Neural cell (in vitro differentiated cells): Measurements from ENCODE around the gene TEX28. TPM values are rescaled to one million over a fixed set of nuclear protein-coding genes. Genes with fewer than 3 reads are reported as not detected.
"Not testable (repeated sequence)": the region's sequence is repeated elsewhere in the genome, so short reads cannot be mapped to it uniquely, and the experiment has no call there.

ENCODE experiments used
- H2AFZ ChIP-seq: fragments of 200-600, 300-800 bp; sonication (generic), shearing (Covaris generic); 2 replicates; pipeline ENCODE4 v1.6.0; 2014; ENCODE audit warnings: low read depth, mild to moderate bottlenecking, antibody characterized with exemption, low read length, moderate library complexity
- H3F3A ChIP-seq: fragments of 200-600 bp; shearing (Covaris generic); 2 replicates; pipeline ENCODE4 v1.6.1; 2016; ENCODE audit warnings: mild to moderate bottlenecking, moderate library complexity, mixed read lengths, antibody characterized with exemption, low read length; ENCODE audit not compliant: insufficient read depth, poor library complexity, severe bottlenecking
- H3K27ac ChIP-seq: fragments of 200-600, 300-800 bp; sonication (generic), shearing (Covaris generic); 2 replicates; pipeline ENCODE4 v1.5.1; 2014; ENCODE audit warnings: mild to moderate bottlenecking, low read length, moderate library complexity
- H3K27me3 ChIP-seq: fragments of 300-800, 200-600 bp; sonication (generic), shearing (Covaris generic); 2 replicates; pipeline ENCODE4 v1.6.0; 2014; ENCODE audit warnings: mild to moderate bottlenecking, low read depth, low read length, moderate library complexity; ENCODE audit not compliant: insufficient read depth
- H3K36me3 ChIP-seq: fragments of 300-800, 200-600 bp; sonication (generic), shearing (Covaris generic); 2 replicates; pipeline ENCODE4 v1.5.1; 2014; ENCODE audit warnings: mild to moderate bottlenecking, antibody characterized with exemption, low read length, moderate library complexity; ENCODE audit not compliant: insufficient read depth
- H3K4me2 ChIP-seq: fragments of 300-800, 200-600 bp; sonication (generic), shearing (Covaris generic); 2 replicates; pipeline ENCODE4 v1.6.0; 2014; ENCODE audit warnings: mild to moderate bottlenecking, low read length
- H3K4me3 ChIP-seq: fragments of 300-800, 200-600 bp; sonication (generic), shearing (Covaris generic); 2 replicates; pipeline ENCODE4 v1.5.1; 2014; ENCODE audit warnings: mild to moderate bottlenecking, low read length, moderate library complexity
- H3K79me2 ChIP-seq: fragments of 200-600 bp; shearing (Covaris generic); replicated peaks from 2 replicates; pipeline ENCODE4 v1.6.0; 2014; ENCODE audit warnings: mild to moderate bottlenecking, low read length, moderate library complexity; ENCODE audit not compliant: insufficient read depth
- H3K9ac ChIP-seq: fragments of 300-800, 200-600 bp; sonication (generic), shearing (Covaris generic); 2 replicates; pipeline ENCODE4 v1.6.1; 2016; ENCODE audit warnings: mild to moderate bottlenecking, low read length, mixed read lengths
- H3K9me2 ChIP-seq: fragments of 200-600 bp; shearing (Covaris generic); 2 replicates; pipeline ENCODE4 v1.6.1; 2016; ENCODE audit warnings: mild to moderate bottlenecking, low read length, mixed read lengths; ENCODE audit not compliant: insufficient read depth
- H3K9me3 ChIP-seq: fragments of 200-600, 300-800 bp; sonication (generic), shearing (Covaris generic); 2 replicates; pipeline ENCODE4 v1.6.1; 2016; ENCODE audit warnings: mild to moderate bottlenecking, mixed run types, low read length, moderate library complexity, mixed read lengths
- H4K20me1 ChIP-seq: fragments of 200-600 bp; shearing (Covaris generic); 2 replicates; pipeline ENCODE4 v1.6.1; 2016; ENCODE audit warnings: mild to moderate bottlenecking, mixed run types; ENCODE audit not compliant: insufficient read depth
- EP300 ChIP-seq: fragments of 450-650 bp; conservative IDR thresholded peaks from 2 replicates; pipeline ENCODE4 v1.6.1; 2014; ENCODE audit warnings: antibody characterized with exemption, mild to moderate bottlenecking, moderate library complexity; ENCODE audit not compliant: poor library complexity, severe bottlenecking
- EZH2 ChIP-seq: fragments of 200-600, 300-800 bp; shearing (Covaris generic), sonication (generic); IDR thresholded peaks from 2 replicates; pipeline ENCODE4 v1.6.1; 2014; ENCODE audit warnings: antibody characterized with exemption, low read length, borderline replicate concordance, mild to moderate bottlenecking; ENCODE audit not compliant: insufficient read depth, poor library complexity, severe bottlenecking
- MXI1 ChIP-seq: fragments of 450-650 bp; conservative IDR thresholded peaks from 2 replicates; pipeline ENCODE4 v1.6.1; 2014; ENCODE audit warnings: antibody characterized with exemption, mild to moderate bottlenecking; ENCODE audit not compliant: poor library complexity, severe bottlenecking
- POLR2AphosphoS5 ChIP-seq: IDR thresholded peaks from 2 replicates; pipeline ENCODE4 v1.6.1; 2012
- RAD21 ChIP-seq: fragments of 450-650 bp; conservative IDR thresholded peaks from 2 replicates; pipeline ENCODE4 v1.6.1; 2014; ENCODE audit warnings: antibody characterized with exemption, mild to moderate bottlenecking, moderate library complexity
- REST ChIP-seq: IDR thresholded peaks from 2 replicates; pipeline ENCODE4 v1.6.1; 2012; ENCODE audit warnings: borderline replicate concordance
- SMC3 ChIP-seq: fragments of 450-650 bp; conservative IDR thresholded peaks from 2 replicates; pipeline ENCODE4 v1.6.1; 2014; ENCODE audit warnings: antibody characterized with exemption, mild to moderate bottlenecking, moderate library complexity; ENCODE audit not compliant: poor library complexity
- TAF1 ChIP-seq: IDR thresholded peaks from 2 replicates; pipeline ENCODE4 v1.6.1; 2012; ENCODE audit warnings: low read depth
- polyA plus RNA-seq: library from polyadenylated mRNA; depleted of rRNA; stranded (reverse); fragments of >200 nt; gene quantifications from 2 replicates; pipeline ENCODE4 v1.2.3, GENCODE V29; 2014
- TF ChIP-seq, protein P1 (sequence below): fragments of 450-650 bp; IDR thresholded peaks from 2 replicates; pipeline ENCODE4 v1.5.1; 2014; ENCODE audit warnings: antibody characterized with exemption, mild to moderate bottlenecking, moderate library complexity; ENCODE audit not compliant: poor library complexity, severe bottlenecking

Gene TEX28
- polyA plus RNA-seq, 1 donor from 2014 or later = not detected

DNA sequence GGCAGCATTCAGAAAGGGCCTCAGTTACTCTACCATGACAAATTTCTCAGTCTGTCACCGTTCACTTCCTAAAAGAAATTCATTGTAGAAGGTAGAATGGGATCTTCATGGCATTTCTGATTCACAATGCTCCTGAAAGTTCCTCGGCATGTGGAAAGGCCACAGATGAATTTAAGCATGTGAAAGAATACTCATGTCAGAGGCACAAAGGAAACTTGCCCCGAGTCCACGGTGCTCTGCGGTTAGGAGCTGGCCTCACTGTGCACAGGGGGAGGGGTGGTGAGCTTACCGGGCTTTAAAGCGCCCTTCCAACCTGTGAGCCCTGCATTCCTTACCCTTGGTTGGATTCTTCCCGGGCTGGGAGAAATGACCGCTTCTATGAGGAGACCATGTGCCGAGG is 9.9 kb upstream of the TEX28 start:
- H3K27me3 ChIP-seq = no peaks in the 10 kb centered on the region
- H3K9ac ChIP-seq = no peak overlapping the region
- H3K4me3 ChIP-seq = no peak overlapping the region
- H3K36me3 ChIP-seq = no peaks in the 10 kb centered on the region
- H3K4me2 ChIP-seq = no peak overlapping the region
- H2AFZ ChIP-seq = no peak overlapping the region
- no peaks in the 10 kb centered on the region for H4K20me1 ChIP-seq
- H3F3A ChIP-seq = no peaks in the 10 kb centered on the region
- H3K27ac ChIP-seq = no peak overlapping the region
- no peak for TF ChIP-seq EZH2
- TF ChIP-seq SMC3 = no peak
- no peak for TF ChIP-seq RAD21
- TF ChIP-seq TAF1 = no peak
- TF ChIP-seq, protein P1, sequence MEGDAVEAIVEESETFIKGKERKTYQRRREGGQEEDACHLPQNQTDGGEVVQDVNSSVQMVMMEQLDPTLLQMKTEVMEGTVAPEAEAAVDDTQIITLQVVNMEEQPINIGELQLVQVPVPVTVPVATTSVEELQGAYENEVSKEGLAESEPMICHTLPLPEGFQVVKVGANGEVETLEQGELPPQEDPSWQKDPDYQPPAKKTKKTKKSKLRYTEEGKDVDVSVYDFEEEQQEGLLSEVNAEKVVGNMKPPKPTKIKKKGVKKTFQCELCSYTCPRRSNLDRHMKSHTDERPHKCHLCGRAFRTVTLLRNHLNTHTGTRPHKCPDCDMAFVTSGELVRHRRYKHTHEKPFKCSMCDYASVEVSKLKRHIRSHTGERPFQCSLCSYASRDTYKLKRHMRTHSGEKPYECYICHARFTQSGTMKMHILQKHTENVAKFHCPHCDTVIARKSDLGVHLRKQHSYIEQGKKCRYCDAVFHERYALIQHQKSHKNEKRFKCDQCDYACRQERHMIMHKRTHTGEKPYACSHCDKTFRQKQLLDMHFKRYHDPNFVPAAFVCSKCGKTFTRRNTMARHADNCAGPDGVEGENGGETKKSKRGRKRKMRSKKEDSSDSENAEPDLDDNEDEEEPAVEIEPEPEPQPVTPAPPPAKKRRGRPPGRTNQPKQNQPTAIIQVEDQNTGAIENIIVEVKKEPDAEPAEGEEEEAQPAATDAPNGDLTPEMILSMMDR = no peak
- no peak for TF ChIP-seq REST
- TF ChIP-seq POLR2AphosphoS5 = no peak
- TF ChIP-seq MXI1 = no peak
- no peaks in the 10 kb centered on the region for H3K79me2 ChIP-seq
- H3K9me2 ChIP-seq = no peaks in the 10 kb centered on the region
- no peaks in the 10 kb centered on the region for H3K9me3 ChIP-seq

GRCh38 chrX:154303476-154303875 is 8.6 kb upstream of the TEX28 start:
- H3K4me2 ChIP-seq = no peak overlapping the region
- H3K36me3 ChIP-seq = no peaks in the 10 kb centered on the region
- H3K9me3 ChIP-seq = no peaks in the 10 kb centered on the region
- no peak overlapping the region for H3K4me3 ChIP-seq
- TF ChIP-seq RAD21 = no peak
- TF ChIP-seq TAF1 = no peak
- TF ChIP-seq SMC3 = no peak
- no peak for TF ChIP-seq MXI1
- no peak for TF ChIP-seq REST
- TF ChIP-seq EP300 = no peak
- TF ChIP-seq EZH2 = no peak
- TF ChIP-seq POLR2AphosphoS5 = no peak
- H4K20me1 ChIP-seq = no peaks in the 10 kb centered on the region
- no peak overlapping the region for H2AFZ ChIP-seq
- H3K79me2 ChIP-seq = no peaks in the 10 kb centered on the region
- no peaks in the 10 kb centered on the region for H3K9me2 ChIP-seq
- no peak overlapping the region for H3K9ac ChIP-seq
- H3K27ac ChIP-seq = no peak overlapping the region
- H3K27me3 ChIP-seq = no peaks in the 10 kb centered on the region
- no peaks in the 10 kb centered on the region for H3F3A ChIP-seq

DNA sequence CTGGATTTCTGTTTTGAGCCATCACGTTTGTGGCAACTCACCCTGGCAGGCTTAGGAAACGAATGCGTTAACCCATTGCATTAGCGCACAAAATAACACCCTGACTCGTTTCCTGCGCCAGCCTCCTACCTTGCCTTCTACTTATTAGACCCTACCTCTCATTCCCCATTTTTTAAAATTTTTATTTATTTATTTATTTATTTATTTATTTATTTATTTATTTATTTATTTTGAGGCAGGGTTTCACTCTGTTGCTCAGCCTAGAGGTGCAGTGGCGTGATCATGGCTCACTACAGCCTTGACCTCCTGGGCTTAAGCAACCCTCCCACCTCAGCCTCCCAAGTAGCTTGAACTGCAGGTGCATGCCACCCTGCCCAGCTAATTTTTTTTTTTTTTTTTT is 8.1 kb upstream of the TEX28 start:
- not testable (repeated sequence) for H3K4me2 ChIP-seq, H3K36me3 ChIP-seq, H2AFZ ChIP-seq, H3K9me2 ChIP-seq, H3K9me3 ChIP-seq, H3K27me3 ChIP-seq, H3K79me2 ChIP-seq, H4K20me1 ChIP-seq, H3F3A ChIP-seq, H3K27ac ChIP-seq, H3K4me3 ChIP-seq, H3K9ac ChIP-seq
